NCI-H1417 (cell line): ENCODE measurements around the gene MTG2.

ENCODE experiments used
- DNase-seq, 3 experiments: peaks; one replicate each; lab custom pipeline; 2025; lab: John Stamatoyannopoulos, UW

The MTG2 gene

DNA sequence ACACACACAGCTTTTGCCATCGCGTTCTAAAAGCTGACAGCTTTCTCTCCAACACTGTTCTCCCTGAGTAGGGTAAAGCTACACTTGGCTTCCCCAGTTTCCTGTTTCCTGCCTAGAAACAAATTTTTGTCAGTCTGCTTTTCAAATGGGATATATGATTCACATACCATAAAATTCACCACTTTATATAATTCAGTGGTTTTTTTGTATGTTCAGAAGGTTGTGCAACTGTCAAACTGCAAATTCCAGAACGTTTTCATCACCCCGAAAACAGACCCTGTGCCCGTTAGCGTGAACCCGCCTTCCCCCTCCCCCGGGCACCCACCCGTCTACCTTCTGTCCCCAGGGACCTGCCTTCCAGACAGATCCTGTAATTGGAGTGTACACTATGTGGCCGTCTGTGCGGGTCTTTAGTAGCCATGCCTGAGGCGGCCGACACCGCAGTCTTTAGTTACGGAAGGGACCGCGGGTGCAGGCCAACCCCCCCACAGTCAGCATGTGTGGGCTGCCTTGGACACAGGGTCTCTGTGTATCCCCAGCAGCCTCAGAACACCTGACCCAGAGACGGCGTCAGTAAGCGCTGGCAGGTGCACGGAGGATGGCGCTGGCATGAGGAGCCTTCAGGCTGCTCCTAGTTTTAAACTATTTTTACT lies 20.7 kb downstream of the MTG2 start:
- DNase-seq: peak; percentile 32 to 54 (median 53)

GRCh38 chr20:62205618-62206387 lies 23.0 kb downstream of the MTG2 start:
- no peak for DNase-seq

DNA sequence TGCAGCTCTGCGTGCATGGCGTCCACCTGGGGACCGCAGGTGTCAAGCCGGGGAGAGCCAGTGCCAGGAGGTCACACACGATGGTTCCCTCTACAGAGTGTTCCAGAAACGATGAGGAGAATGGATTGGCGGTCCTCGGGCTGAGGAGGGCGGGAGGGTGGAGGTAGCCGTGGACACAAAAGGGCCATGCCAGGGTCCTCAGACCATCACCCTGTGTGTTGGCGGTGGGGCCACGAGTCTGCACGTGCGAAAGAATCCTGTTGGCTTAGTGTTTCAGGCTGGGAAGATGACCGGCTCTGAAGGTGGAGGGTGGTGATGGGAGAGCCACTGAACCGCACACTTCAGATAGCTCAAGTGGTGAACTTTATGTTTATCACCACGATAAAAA lies 23.6 kb downstream of the MTG2 start:
- DNase-seq: no peak

- DNase-seq: no peak
These were observed 25.4 kb downstream of the MTG2 start for GRCh38 chr20:62208061-62208794.

DNA sequence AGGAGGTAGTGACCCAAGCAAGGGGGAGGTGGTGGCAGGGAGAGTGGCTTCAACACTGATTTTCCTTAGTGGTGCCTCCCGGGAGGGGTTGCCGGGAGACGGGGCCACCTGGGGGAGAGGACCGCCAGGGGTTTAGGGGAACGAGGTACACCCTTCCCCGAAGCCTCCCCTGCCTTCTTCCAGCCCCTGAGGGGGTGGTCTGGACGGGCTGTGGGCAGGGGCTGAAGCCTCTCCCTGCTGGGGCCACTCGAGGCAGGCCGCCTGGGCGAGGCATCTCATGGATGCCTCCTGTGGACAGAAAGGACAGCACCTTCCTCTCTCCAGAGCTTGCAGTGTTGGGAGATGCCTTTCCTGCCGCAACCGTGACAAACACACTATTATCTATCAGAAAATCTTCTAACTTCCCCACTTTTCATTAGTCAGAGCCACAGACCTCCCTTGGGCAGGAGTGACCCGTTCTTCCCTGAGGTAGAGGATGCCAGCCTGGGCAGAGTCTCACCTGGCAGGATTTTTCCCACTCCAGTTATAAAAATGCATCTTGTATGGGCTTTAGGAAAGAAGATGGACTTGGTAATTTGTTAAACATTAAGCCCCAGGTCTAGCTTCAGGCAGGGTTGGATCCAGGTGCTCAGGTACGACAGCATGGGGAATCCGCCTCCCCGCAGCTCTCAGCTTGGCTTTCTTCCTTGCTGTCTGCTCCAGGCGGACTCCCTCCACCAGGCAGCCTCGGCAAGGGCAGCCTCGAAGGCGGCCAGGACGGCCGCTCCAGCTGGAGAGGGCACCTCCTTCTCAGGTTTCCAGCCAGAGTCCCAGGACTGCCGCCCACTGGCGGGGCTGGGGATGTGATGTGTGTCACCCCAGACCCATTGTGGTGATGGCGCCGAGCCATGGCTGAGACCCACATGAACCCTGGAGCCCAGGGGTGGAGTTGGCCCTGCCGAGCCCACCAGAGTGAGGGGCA lies 26.2 kb downstream of the MTG2 start:
- DNase-seq: no peak

DNA sequence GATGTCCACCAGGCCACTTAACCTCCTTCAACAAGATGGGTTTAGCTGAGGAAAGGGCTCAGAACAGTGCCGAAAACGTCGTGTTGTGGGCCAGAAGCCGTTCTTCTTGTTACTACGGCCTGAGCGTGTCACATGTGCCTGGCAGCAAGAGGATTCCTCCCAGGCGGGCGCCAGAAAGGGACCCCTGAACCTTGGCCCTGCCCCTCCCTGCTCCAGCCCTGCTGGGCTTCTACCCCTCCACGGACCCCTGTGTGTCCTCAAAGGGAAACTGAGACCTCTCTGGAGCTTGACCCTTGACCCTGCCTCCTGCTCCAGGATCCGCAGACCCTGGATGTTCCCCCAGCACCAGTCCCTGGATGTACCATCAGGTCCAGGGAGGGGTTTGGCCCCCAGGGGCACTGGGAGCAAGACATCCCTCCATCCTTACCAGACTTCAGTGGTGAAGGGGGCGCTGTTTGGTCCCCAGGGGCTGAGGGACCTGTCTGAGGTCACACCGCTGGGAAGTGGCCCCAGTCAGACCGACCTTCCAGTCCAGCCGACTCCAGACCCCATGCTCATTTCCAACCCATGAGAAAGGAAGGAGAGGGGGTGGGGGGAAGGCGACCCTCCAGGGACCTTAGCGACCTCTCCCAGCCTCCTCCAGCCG lies 27.1 kb downstream of the MTG2 start:
- peak in 1 of 3 experiments; percentile 54 for DNase-seq

DNA sequence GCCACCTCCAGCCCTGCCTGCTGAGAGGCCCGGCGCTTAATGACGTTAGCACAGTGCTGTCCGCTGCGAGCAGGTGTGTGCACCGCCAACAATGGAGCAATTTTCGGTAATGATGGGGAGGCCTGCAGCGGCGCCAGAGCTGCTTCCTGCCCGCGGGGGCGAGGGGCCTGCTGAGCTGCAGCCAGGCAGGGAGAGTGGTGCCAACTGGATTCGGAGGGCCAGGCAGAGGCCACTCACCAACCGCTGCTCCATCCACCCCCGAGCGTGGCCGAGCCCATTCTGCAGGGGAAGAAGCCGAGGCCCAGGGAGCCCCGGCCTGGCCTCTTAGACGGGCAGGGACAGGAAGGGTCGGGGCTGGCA lies 27.6 kb downstream of the MTG2 start:
- DNase-seq: peak in 2 of 3 experiments; percentile 94 to 98

DNA sequence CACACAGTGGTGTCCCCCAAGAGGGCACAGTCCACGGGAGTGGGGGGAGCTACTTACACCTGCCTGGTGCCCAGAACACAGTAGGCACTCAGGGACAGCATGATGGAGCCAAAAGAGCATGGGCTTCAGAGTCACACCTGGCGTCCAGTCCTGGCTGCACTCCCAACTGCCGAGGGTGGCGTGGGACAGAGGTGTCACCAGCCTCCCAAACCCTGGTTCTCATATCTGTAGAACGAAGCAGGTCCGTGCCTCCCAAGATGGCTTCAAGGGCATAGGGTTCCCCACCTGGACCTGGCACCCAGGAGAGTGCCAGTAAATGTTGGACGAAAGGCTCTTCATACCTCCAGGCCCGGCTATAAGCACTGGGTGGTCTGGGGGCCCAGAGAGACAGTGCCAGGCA lies 28.4 kb downstream of the MTG2 start:
- DNase-seq: no peak

DNA sequence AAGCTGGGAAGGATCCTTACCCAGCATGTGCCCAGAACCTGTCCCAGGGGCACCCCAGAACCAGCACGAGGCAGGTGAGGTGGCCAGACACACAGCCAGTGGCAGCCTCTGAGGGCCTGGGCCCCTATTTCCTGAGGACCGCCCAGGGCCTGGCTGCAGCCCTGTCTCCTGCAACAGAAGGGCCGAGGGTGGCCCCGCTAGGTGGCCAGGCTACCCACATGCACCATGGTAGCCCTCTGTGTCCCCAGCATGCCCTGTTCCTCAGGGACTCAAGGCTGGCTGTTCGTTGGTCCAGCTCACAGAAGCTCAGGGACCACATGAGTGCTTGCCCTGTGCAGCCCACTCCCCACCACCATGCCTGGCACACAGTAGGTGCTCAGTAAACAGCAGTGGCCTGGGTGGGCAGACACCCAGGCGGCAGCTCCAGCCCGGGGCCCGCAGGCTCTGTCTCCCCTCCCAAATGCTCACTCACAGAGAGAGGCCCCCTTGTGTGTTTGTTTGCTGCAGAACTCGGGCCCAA lies 29.0 kb downstream of the MTG2 start:
- no peak for DNase-seq

- no peak for DNase-seq
These were observed 29.5 kb downstream of the MTG2 start for GRCh38 chr20:62212299-62212698.

GRCh38 chr20:62214067-62214466 lies 31.2 kb downstream of the MTG2 start:
- DNase-seq: peak in 1 of 3 experiments; percentile 29

DNA sequence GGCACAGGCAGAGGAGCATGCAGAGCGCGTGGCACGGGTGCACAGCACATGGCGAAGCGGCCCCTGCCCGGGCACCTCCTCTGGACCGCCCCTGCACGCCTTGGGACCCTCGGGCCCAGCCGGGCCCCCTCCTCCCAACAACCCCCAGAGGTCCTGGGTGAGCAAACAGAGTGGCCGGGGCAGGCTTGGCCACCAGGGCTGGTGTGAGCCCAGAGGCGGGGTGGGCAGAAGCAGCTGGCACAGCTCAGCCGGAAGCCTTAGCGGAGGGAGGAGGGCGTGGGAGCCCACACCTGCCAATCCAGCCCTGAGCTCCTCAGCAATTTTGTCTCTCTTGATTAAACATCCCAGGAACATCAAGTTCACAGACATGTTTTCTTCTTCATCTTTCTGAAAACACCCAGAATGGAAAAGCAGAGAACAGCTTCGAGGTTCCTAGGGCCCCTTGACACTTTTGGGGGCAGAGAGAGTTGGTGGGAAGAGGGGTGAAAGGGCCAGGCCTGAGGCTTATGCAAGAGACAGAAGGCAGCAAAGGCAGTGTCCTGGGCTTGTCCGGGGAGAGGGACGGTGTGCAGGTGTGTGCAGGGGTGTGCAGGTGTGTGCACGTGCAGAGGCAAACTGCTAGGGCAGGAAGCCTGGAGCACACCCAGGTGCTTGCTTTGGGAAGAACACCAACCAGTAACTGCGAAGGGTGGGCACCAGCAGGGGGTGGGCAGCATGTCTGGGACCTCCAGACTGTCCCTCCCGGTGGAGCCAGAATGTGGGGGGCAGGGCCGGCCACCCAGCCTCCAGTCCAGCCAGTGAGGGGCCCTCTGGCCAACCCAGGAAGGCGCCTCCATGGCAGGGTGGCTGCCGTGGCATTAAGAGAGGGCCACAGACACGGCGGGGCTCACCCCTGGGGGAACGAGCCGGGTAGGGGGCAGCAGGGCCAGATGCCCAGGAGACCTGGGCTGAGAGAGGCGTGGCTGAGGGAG lies 32.5 kb downstream of the MTG2 start:
- DNase-seq: peak in 2 of 3 experiments; percentile 36 to 59

GRCh38 chr20:62215991-62216635 lies 33.3 kb downstream of the MTG2 start:
- DNase-seq: no peak

GRCh38 chr20:62216636-62217566 lies 34.1 kb downstream of the MTG2 start:
- DNase-seq: no peak

GRCh38 chr20:62217913-62218773 lies 35.3 kb downstream of the MTG2 start:
- DNase-seq: no peak

DNA sequence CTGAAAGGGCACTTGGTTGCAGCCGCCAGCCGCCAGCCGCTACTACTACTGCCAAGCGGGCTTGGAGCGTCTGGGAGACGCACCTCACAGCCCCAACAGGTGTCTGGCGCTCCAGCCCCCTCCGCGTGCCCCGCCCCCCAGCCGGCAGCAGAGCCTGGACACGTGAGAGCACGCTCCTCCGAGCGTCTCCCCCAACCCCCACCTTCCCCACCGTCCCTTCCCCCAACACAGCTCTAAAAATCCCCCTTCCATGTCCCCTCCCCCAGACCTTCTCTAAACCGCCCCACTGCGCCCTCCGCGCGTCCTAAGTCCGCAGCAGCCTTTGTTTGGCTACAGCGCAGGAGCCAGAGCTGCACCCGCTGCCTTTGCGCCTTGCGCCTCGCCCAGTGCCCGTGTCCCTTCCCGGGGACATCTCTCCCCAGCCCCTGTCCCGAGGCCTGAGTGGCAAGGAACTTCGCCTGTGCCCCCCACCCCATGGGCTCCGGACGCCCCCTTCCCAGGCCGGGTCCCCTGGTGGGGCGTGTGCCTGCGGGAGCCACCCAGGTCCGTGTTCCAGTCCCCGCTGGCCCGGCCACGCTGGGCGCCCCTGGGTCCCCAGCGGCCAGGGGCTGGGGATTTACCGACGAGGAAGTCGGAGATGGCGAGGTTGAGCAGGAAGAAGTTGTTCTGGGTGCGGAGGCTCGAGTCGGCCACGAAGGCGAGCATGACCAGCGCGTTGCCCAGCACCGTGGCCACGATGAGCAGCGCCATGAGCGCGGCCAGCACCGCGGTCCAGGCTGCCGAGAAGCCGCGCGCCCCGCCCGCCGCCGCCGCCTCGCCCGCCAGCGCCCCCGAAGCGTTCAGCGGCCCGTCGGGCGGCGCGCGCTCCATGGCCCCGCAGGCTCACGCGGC lies 36.5 kb downstream of the MTG2 start:
- peak; percentile 77 to 85 (median 85) for DNase-seq
